M059J (cell line): ENCODE results near the gene AHCYL2. TPM values are rescaled to one million over a fixed set of nuclear protein-coding genes. Genes with fewer than 3 reads are reported as not detected.
A peak's percentile ranks its signal among the peaks of the same experiment; 100 is the strongest.
"Not testable (repeated sequence)": the region's sequence is repeated elsewhere in the genome, so short reads cannot be mapped to it uniquely, and the experiment has no call there.

Experiments used
- DNase-seq: peaks from one replicate; pipeline ENCODE4 v3.0.0-alpha.2; 2012; ENCODE audit warnings: low read depth
- total RNA-seq: library from RNA; depleted of rRNA; stranded (reverse); fragments of >200 nt; shearing (Covaris generic); gene quantifications from 2 replicates; pipeline ENCODE4 v1.2.3, GENCODE V29; 2014

AHCYL2 gene
- total RNA-seq, 1 experiment from 2014 or later, result 8.2 TPM

- DNase-seq, result no peak
Observed at GRCh38 chr7:129244220-129244619, 19.4 kb downstream of the AHCYL2 start.

DNA sequence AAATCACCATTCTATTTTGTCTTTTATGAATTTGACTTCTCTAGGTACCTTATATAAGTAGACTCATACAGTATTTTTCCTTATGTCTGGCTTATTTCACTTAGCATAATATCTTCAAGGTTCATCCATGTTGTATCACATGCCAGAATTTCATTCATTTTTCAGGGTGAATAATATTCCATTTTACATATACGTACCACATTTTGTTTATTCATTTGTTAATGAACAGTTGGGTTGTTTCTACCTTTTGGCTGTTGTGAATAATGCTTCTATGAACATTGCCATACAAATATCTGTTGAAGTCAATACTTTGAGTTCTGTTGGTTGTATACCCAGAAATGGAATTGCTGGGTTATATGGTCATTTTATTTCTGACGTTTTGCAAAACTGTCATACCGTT lies 20.7 kb downstream of the AHCYL2 start:
- no peak for DNase-seq

DNA sequence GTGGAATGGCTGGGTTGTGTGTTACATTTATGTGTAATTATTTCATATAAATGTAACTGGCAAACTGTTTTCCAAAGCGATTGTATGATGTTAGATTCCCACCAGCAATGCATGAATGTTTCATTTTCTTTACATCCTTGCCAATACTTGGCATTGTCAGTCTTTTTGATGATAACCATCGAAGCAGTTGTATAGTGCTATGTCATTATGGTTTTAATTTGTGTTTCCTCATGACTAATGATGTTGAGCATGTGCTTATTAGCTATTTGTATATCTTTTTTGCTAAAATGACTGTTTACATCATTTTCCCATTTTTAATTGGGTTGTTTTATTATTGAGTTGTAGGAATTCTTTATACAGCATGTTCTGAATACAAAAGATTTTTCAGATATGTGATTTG lies 22.3 kb downstream of the AHCYL2 start:
- no peak for DNase-seq

DNA sequence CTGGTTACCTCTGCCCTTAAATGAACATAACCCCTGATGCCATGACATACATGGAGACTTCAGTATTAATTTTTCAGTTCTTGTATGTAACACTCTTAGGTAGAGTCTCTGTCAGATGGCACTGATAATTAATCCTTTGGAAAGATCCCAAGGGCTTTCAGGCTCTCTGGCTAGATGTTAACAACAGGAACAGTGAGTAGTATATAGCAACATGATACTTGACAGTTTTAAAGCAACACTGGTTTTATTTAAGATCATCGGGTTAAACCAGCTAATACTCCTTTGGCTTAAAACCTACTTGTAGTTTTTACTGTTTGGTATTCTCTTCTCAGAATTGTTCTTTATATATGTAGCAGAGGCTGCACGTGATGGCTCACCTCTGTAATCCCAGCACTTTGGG lies 27.3 kb downstream of the AHCYL2 start:
- DNase-seq, result no peak

GRCh38 chr7:129252603-129253002 lies 27.8 kb downstream of the AHCYL2 start:
- DNase-seq, result not testable (repeated sequence)

DNA sequence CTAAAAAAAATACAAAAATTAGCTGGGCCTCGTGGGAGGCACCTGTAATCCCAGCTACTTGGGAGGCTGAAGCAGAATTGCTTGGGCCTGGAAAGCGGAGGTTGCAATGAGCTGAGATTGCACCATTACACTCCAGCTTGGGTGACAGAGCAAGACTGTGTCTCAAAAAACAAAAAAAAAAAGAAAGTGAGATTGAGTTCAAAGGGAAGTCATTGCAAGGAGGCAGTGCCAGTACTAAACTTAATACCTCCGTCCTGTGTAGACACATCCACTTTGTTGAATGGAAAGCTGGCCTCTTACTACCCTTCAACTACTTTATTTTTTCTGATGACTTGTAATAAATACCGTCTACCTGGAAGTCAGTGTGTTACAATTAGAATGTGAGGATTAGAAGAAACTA lies 31.0 kb downstream of the AHCYL2 start:
- no peak for DNase-seq

DNA sequence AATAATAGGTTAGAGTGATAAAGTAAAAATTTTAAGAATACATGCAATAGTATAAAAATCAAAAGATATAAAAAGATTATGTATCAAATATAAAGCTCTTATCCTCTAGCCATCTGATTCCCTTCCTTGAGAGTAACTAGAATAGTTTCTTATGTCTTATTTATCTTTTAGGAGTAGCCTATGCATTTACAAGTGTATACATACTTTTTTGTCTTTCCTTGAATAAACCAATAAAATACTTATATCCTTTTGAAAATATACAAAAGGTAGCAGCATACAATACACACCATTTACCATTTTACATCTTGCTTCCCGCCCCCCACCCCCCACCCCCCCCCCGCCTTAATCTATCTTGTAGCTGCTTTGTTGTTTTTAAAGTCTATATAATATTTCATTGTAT lies 31.4 kb downstream of the AHCYL2 start:
- no peak for DNase-seq

DNA sequence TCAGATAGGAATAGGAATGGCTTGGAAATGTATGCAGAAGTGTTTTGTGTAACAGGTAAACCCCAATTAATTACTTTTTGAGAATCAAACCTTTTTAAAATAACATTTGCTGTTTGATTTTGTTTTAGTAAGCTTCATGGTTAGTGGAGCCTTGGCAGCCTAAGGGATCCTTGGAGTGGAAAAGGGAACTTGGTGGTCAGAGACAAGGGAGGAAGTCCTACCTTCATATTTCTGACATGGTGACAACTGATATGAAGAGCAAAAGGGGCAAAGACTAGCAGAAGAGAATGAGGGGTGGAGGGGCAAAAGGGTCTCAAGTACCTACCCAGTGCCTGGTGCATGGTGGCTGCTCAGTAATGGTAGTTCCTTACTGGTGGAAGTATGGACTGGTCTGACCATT lies 32.3 kb downstream of the AHCYL2 start:
- DNase-seq, result no peak

DNA sequence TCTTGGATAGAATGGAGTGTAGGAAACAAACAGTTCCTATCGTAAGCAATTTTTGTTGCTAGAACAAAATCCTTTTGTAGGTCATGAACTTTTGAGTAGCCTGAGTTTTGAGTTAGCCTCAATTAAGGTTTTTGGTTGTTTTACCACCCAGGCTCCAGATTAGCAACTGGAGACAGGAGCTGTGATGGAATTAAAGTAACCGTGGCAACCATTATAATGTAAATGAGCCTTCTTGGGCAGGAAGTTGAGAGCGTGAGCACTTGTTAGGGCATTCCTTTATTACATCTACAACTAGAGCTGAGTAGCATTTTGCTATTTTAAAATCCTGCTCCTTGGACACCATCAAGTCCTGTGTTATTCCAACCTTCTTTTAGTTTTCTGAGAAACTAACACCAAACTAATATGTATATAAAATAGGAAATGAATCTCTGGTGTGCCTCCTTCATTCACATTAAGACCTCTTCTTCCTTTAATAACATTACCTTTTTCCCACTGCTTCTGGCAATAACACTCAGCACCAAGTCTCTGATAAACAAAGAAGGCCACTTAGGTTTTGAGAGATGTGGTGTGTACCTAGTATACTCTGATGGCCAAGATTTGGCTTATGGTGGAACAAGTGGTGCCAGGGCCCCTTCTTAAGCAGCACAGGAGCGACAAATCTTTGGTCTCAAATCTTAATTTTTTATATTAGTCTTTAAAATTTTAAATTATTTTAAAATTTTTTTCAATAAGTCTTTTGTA lies 34.0 kb downstream of the AHCYL2 start:
- peak; percentile 59 for DNase-seq

DNA sequence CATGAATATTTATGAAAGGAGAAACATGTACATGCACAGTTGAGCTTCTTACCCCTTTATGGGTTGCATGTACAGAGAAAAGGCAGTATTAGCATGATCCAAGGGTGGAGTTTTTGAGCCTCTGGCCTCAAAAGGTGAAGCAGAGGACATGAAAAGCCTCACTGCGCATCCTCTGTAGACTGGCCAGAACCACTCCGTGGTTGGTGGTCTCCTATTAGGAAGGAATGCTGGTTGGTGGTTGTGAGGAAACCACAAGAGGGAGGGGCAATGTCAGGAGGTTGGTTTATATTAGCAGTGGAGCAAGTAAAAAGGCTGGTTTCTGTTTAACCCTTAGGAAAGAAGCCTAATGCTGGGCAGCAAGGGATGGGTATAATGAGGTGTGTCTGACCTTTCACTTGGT lies 37.5 kb downstream of the AHCYL2 start:
- peak; percentile 47 for DNase-seq

DNA sequence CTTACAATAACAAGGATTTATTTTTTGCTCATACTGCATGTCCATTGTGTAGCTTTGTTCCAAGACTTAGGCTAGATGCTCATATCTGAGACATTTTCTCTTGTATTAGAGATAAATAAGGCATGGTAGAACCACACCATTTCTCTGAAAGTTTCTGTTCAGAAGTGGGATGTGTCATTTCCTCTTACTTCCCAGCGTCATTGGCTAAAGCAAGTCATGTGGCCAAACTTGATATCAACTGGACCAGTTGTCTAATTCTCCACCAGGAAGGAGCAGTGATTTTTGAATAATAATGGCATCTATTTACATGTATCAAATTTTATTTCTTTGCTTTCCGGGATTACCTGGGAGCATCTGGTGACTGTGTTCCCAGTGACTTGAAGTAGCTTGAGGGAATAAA lies 38.3 kb downstream of the AHCYL2 start:
- DNase-seq, result no peak

DNA sequence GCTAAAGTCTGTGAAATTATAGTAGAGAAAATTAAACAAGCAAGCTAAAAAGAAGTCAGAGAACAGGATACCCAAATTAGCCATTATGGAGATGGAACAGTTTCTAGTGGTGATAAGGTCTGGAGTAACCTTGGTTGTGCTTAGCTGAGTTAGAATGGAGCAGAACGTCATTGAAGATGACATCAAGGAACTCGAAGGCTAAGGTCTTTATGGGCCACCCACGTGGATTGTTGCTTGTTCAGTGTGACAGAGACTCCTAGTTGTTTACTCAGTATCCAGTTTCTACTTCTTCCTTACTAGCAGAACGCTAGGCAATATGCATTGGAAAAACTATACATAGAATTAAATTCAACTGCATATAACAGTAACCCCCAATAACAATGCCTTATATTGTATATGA lies 39.7 kb downstream of the AHCYL2 start:
- DNase-seq, result no peak

DNA sequence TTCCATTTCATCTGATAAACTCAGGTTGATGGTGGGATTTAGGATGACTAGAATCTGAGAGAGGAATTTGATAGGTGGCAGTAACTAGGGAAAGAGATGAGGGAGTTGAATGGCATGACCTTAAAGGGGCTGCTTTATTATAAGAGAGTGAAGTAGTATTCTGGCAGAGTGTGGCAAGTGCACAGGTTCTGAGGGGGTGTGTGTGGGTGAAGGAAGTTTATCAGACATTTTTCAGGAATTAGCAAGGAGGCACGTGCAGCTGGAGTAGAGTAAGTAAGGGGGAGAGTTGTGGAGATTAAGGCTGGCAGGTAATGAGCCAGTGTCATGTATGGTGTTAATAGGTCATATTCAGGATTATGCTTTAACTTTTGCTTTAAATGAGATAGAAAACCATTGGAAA lies 40.5 kb downstream of the AHCYL2 start:
- DNase-seq, result no peak

DNA sequence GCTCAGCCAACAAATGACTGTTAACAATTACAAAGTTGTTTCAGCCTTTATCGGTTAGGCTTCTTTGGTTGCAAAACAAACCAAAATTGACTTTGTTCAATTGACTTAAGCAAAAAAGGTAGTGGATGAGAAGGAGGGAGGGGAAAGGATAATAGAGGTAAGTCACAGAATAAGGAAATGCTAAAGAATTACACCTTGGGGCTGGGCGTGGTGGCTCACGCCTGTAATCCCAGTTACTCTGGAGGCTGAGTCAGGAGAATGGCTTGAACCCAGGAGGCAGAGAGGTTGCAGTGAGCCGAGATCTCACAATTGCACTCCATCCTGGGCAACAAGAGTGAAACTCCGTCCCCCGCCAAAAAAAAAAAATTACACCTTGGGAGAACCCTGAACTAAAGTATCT lies 41.4 kb downstream of the AHCYL2 start:
- DNase-seq, result no peak

GRCh38 chr7:129270077-129270476 lies 45.2 kb downstream of the AHCYL2 start:
- no peak for DNase-seq

DNA sequence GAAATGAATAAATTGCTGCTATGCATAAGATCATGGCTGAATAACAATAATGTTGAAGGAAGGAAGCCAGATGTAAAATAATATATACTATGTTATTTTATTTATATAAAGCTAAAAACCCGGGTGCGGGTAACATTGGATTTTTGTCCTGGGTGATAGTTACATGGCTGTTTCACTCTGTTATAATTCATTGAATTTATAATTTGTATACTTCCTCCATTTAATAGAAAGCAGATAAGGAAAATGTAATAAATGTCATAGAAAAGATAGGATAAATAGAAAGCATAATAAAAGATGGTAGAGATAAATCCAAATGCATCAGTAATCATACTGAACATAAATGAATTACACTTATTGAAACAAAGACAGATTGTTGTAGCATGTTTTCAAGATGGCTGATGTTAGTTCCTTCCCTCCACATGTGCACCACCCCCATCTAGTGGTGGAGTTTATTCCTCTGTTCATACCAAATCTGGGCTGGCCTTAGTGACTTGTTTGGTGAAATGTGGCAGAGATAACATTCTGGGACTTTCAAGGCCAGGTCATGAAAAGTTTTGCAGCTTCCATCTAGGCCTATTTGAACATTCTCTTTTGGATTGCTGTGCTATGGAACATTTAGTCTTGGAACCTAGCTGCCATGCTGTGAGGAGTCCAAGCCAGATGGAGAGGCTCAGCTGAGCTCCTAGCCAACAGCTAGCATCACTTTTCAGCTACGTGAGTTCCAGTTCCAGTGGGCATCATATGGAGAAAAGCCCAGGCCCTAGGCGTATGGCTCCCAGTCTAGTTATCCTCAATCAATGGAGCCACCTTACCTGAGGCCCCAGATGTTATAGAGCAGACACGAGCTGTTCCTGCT lies 46.9 kb downstream of the AHCYL2 start:
- peak; percentile 69 for DNase-seq

DNA sequence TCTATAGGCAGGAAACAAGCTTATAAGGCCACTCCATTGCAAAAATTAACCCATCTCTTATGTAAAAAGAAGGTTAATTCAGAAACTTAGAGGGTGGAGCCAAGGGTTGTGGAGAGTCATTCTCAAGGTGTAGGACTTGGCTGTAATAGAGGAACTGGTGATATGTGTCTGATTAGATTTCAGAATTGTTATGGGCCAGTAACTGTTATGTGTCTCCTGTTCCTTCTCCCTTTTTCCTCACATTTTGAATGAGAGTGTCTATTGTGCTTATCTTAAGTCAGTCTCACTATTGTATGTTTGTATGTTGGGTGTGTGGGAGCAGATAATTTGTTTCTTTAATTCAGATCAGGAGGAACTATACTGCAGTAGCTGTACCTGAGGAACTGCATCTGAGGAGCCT lies 49.1 kb downstream of the AHCYL2 start:
- no peak for DNase-seq

DNA sequence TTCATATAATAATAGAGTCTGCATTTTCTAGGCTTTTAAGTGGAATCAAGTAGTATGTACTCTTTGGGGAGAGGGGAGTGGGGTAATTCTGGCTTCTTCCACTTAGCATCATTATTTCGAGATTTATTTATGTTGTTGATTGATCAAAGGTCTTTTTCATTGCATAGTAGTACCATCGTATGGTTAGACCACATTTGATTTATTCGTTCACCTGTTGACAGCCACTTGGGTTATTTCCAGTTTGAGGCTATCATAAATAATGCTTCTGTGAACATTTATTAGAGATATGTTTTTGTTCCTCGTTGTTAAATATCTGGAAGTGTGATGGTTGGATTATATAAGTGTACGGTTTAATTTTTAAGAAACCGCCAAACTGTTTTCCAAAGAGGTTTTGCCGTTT lies 52.8 kb downstream of the AHCYL2 start:
- no peak for DNase-seq

GRCh38 chr7:129278688-129279087 lies 53.9 kb downstream of the AHCYL2 start:
- DNase-seq, result no peak

- peak; percentile 49 for DNase-seq
Observed at GRCh38 chr7:129279757-129280156, 54.9 kb downstream of the AHCYL2 start.

- no peak for DNase-seq
Observed at GRCh38 chr7:129281163-129281562, 56.3 kb downstream of the AHCYL2 start.

GRCh38 chr7:129282865-129283264 lies 58.0 kb downstream of the AHCYL2 start:
- no peak for DNase-seq

DNA sequence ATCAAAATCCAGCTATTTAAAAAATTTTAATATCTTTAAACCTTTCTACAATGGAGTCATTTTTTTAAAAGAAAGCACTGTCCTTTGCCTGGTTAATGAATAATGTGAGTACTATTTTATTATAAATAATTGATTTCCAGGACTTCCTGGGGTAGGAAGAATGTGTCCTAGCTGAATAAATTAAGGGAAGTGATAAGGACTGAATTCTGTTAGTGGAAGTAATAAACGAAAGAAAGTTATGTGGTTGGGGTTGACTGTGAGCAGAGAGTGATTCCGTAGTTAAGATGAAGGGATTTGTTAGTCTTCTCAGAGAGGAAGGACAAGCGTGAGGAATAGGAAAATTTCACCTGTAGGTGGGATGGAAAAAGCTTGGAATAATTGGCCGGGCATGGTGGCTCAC lies 59.1 kb downstream of the AHCYL2 start:
- no peak for DNase-seq
